Body of pancreas (tissue), 4 donors: ENCODE data around the gene RNF34.

ENCODE experiments used
- POLR2A ChIP-seq, 3 donors: fragments of 450-650 bp; IDR thresholded peaks; one replicate each; pipeline ENCODE4 v1.6.1; 2016; ENCODE audit warnings: antibody characterized with exemption in 3 of 3, mild to moderate bottlenecking in 2 of 3
- TF ChIP-seq, protein P1 (sequence below), 7 experiments: fragments of 450-650 bp in 4 of 7; fragments of 200-600 bp in 3 of 7; sonication (generic) in 3 of 7; IDR thresholded peaks; one replicate each; pipeline ENCODE4 v1.5.1; 2016 to 2019; ENCODE audit warnings: antibody characterized with exemption in 7 of 7

DNA sequence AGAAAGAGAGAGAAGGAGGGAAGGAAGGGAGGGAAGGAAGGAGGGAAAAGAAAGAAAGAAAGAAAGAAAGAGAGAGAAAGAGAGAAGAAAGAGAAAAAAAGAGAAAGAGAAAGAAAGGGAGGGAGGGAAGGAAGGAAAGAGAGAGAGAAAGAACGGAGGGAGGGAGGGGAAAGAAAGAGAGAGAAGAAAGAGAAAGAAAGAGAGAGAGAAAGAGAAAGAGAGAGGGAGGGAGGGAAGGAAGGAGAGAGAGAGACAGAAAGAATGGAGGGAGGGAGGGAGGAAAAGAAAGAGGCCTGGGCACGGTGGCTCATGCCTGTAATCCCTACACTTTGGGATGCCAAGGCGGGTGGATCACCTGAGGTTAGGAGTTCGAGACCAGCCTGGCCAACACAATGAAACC is 42.6 kb upstream of the RNF34 start:
- TF ChIP-seq, protein P1, sequence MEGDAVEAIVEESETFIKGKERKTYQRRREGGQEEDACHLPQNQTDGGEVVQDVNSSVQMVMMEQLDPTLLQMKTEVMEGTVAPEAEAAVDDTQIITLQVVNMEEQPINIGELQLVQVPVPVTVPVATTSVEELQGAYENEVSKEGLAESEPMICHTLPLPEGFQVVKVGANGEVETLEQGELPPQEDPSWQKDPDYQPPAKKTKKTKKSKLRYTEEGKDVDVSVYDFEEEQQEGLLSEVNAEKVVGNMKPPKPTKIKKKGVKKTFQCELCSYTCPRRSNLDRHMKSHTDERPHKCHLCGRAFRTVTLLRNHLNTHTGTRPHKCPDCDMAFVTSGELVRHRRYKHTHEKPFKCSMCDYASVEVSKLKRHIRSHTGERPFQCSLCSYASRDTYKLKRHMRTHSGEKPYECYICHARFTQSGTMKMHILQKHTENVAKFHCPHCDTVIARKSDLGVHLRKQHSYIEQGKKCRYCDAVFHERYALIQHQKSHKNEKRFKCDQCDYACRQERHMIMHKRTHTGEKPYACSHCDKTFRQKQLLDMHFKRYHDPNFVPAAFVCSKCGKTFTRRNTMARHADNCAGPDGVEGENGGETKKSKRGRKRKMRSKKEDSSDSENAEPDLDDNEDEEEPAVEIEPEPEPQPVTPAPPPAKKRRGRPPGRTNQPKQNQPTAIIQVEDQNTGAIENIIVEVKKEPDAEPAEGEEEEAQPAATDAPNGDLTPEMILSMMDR (IDR thresholded peaks at IDR 0.05), result no peak
- TF ChIP-seq POLR2A (IDR thresholded peaks at IDR 0.05), result no peak
